ENCODE measurements around the gene EXOC3L1. TPM values are rescaled to one million over a fixed set of nuclear protein-coding genes. Genes with fewer than 3 reads are reported as not detected.
A peak's percentile ranks its signal among the peaks of the same experiment; 100 is the strongest.

The EXOC3L1 gene
- total RNA-seq, 2 donors from 2014 or later = 0.68 to 1.5 TPM

DNA sequence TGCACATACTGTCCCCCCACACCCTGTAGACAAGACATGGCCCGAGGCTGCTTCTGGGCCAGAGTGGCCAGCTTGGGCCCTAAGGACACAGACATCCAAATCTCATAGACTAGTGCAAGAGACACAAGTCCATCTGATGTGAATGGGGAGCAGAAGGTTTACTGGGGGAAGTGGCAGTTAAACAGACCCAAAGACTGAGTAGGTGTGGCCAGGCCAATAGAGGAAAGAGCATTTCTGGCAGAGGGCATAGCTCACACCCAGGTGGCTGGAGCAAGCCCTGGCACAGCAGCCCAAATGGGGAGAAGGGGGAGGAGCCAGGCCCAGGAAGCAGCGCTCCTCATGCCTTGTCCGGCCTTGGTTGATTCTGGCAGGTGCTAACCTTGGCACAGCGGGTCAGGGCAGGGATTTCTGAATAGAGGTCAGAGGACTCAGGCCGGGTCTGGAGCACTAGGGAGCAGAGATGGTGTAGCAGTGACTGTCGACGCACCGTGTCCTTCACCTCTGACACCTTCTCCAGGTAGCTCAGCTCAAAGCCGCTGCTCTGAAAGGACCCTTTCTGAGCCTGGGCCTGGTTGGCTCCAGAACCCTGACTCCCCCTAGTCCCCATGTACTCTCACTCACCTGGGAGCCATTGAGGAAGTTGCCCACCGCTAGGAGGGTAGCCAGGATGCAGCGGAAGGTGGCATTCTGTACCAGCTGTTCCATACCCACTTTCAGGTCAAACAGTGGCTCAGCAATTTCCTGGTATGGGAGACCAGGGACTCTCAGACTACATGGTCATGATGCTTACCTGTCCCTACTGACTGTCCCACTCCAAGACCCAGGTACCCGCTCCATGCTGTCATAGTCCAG, 41.1 kb upstream of the EXOC3L1 start:
- no peak for TF ChIP-seq CTCF (IDR thresholded peaks at IDR 0.05)
- no peak overlapping the region for H3K27ac ChIP-seq
- no peak overlapping the region for H3K4me3 ChIP-seq
- DNase-seq (ENCODE audit: low spot score) = no peak
- H3K4me1 ChIP-seq (ENCODE audit: control insufficient read depth in 1 of 2, low read depth in 2 of 2) = peaks cover 8 to 13% of the 10 kb centered on the region in 2 donors
- H3K27me3 ChIP-seq (replicated peaks; ENCODE audit: insufficient read depth) = no peaks in the 10 kb centered on the region
- no peak for ATAC-seq (ENCODE audit: insufficient number of reproducible peaks, low FRiP score, low read depth)
- H3K36me3 ChIP-seq = peaks cover 45% of the 10 kb centered on the region
- no peaks in the 10 kb centered on the region for H3K9me3 ChIP-seq

- no peaks in the 10 kb centered on the region for H3K27me3 ChIP-seq (replicated peaks; ENCODE audit: insufficient read depth)
- peaks cover 38% of the 10 kb centered on the region for H3K36me3 ChIP-seq
- H3K9me3 ChIP-seq = no peaks in the 10 kb centered on the region
- no peak overlapping the region for H3K4me3 ChIP-seq
- no peak overlapping the region for H3K27ac ChIP-seq
- DNase-seq (ENCODE audit: low spot score) (no peak), ATAC-seq (ENCODE audit: insufficient number of reproducible peaks, low FRiP score, low read depth) (no peak)
- peaks cover 9 to 16% of the 10 kb centered on the region in 2 donors for H3K4me1 ChIP-seq (ENCODE audit: control insufficient read depth in 1 of 2, low read depth in 2 of 2)
- TF ChIP-seq CTCF (IDR thresholded peaks at IDR 0.05) = no peak
These were observed 40.2 kb upstream of the EXOC3L1 start for GRCh38 chr16:67229906-67230808.

DNA sequence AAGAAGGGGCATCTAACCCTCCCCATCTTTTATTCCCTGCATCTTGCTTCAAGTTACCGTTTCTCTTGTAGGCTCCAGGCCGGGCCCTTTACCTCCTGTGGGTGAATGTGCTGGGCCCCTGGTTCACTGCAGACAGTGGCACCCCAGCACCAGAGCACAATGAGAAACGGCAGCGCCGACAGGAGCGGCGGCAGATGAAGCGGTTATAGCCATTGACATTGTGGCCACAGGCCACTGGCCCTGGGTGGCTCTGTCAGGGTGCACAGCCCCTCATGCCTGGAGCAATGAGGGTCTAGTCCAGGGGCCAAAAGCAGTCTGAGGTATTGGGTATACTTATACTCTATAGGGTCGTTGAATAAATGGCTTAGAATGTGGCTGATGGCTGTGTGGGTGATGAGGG, 39.0 kb upstream of the EXOC3L1 start:
- Histone ChIP-seq H3K4me3 (no peak overlapping the region), H3K4me1 (ENCODE audit: control insufficient read depth in 1 of 2, low read depth in 2 of 2) (peaks cover 9 to 16% of the 10 kb centered on the region in 2 donors), H3K36me3 (peaks cover 38% of the 10 kb centered on the region), H3K9me3 (no peaks in the 10 kb centered on the region), H3K27ac (no peak overlapping the region), H3K27me3 (replicated peaks; ENCODE audit: insufficient read depth) (no peaks in the 10 kb centered on the region)
- no peak for TF ChIP-seq CTCF (IDR thresholded peaks at IDR 0.05)
- DNase-seq (ENCODE audit: low spot score) (no peak), ATAC-seq (ENCODE audit: insufficient number of reproducible peaks, low FRiP score, low read depth) (no peak)

GRCh38 chr16:67228034-67228785, 38.3 kb upstream of the EXOC3L1 start:
- H3K4me3 ChIP-seq = peak overlapping the region; percentile 84
- peaks cover 33% of the 10 kb centered on the region for H3K36me3 ChIP-seq
- no peak for DNase-seq (ENCODE audit: low spot score)
- no peak for TF ChIP-seq CTCF (IDR thresholded peaks at IDR 0.05)
- no peak for ATAC-seq (ENCODE audit: insufficient number of reproducible peaks, low FRiP score, low read depth)
- H3K9me3 ChIP-seq = no peaks in the 10 kb centered on the region
- no peak overlapping the region for H3K27ac ChIP-seq
- H3K4me1 ChIP-seq (ENCODE audit: control insufficient read depth in 1 of 2, low read depth in 2 of 2) = peaks cover 9 to 16% of the 10 kb centered on the region in 2 donors
- no peaks in the 10 kb centered on the region for H3K27me3 ChIP-seq (replicated peaks; ENCODE audit: insufficient read depth)
